ENCODE measurements around the gene PAK5.

The PAK5 gene

GRCh38 chr20:9838378-9839295 lies at the start of gene PAK5:
TSS of gene PAK5 (minus strand) at chr20:9839076. CDS start at chr20:9644328, 194,748 bp downstream.
- no peak for DNase-seq (ENCODE audit: low spot score)

GRCh38 chr20:9887706-9888105 lies 48.8 kb upstream of the PAK5 start:
- no peak for DNase-seq (ENCODE audit: low spot score)

GRCh38 chr20:9886227-9886626 lies 47.4 kb upstream of the PAK5 start:
- DNase-seq (ENCODE audit: low spot score) = no peak

- DNase-seq (ENCODE audit: low spot score) = no peak
Observed at GRCh38 chr20:9884666-9885065, 45.8 kb upstream of the PAK5 start.

GRCh38 chr20:9884061-9884460 lies 45.2 kb upstream of the PAK5 start:
- no peak for DNase-seq (ENCODE audit: low spot score)

GRCh38 chr20:9877932-9878495 lies 39.1 kb upstream of the PAK5 start:
- DNase-seq (ENCODE audit: low spot score) = no peak

GRCh38 chr20:9867196-9867980 lies 28.5 kb upstream of the PAK5 start:
- DNase-seq (ENCODE audit: low spot score) = no peak

GRCh38 chr20:9852566-9852965 lies 13.7 kb upstream of the PAK5 start:
- DNase-seq (ENCODE audit: low spot score) = no peak

- no peak for DNase-seq (ENCODE audit: low spot score)
Observed at GRCh38 chr20:9839626-9840025, 750 bp upstream of the PAK5 start.

GRCh38 chr20:9838035-9838377 lies 870 bp downstream of the PAK5 start:
- DNase-seq (ENCODE audit: low spot score) = no peak

- no peak for DNase-seq (ENCODE audit: low spot score)
Observed at GRCh38 chr20:9837634-9838033, 1.2 kb downstream of the PAK5 start.

- no peak for DNase-seq (ENCODE audit: low spot score)
Observed at GRCh38 chr20:9835302-9835701, 3.6 kb downstream of the PAK5 start.

- no peak for DNase-seq (ENCODE audit: low spot score)
Observed at GRCh38 chr20:9831032-9831431, 7.8 kb downstream of the PAK5 start.

GRCh38 chr20:9829835-9830234 lies 9.0 kb downstream of the PAK5 start:
- no peak for DNase-seq (ENCODE audit: low spot score)

GRCh38 chr20:9817654-9818053 lies 21.2 kb downstream of the PAK5 start:
- DNase-seq (ENCODE audit: low spot score) = no peak

GRCh38 chr20:9815632-9816031 lies 23.2 kb downstream of the PAK5 start:
- DNase-seq (ENCODE audit: low spot score) = no peak

- DNase-seq (ENCODE audit: low spot score) = no peak
Observed at GRCh38 chr20:9810738-9811137, 28.1 kb downstream of the PAK5 start.

GRCh38 chr20:9809271-9809670 lies 29.6 kb downstream of the PAK5 start:
- DNase-seq (ENCODE audit: low spot score) = no peak

- DNase-seq (ENCODE audit: low spot score) = no peak
Observed at GRCh38 chr20:9808166-9808565, 30.7 kb downstream of the PAK5 start.

GRCh38 chr20:9807136-9807535 lies 31.7 kb downstream of the PAK5 start:
- no peak for DNase-seq (ENCODE audit: low spot score)

- peak; percentile 9 for DNase-seq (ENCODE audit: low spot score)
Observed at GRCh38 chr20:9800421-9800820, 38.5 kb downstream of the PAK5 start.

- DNase-seq (ENCODE audit: low spot score) = no peak
Observed at GRCh38 chr20:9794831-9795230, 44.0 kb downstream of the PAK5 start.

GRCh38 chr20:9792674-9793073 lies 46.2 kb downstream of the PAK5 start:
- no peak for DNase-seq (ENCODE audit: low spot score)

Data from COLO829 (cell line).